ENCODE results near the gene FXYD5. TPM values are rescaled to one million over a fixed set of nuclear protein-coding genes. Genes with fewer than 3 reads are reported as not detected.

The FXYD5 gene
- total and polyA plus RNA-seq, 2 donors (not counting 1 experiment from before 2014, with no cell fraction given): 19.8 to 100 TPM

- Histone ChIP-seq H3K36me3 (ENCODE audit: control insufficient read depth, insufficient read depth, low read length) (no peaks in the 10 kb centered on the region), H3K9ac (ENCODE audit: insufficient read depth, low read length) (no peak overlapping the region), H4K20me1 (ENCODE audit: control insufficient read depth, extremely low read depth, insufficient read depth, low read length) (no peaks in the 10 kb centered on the region), H3K4me1 (ENCODE audit: control insufficient read depth, extremely low read depth, insufficient read depth, low read length) (no peaks in the 10 kb centered on the region), H3K4me3 (replicated peaks in 1 of 4; ENCODE audit: control extremely low read depth in 1 of 4, insufficient read depth in 1 of 4, low read depth in 3 of 4, low read length in 4 of 4) (no peak overlapping the region), H3K4me2 (ENCODE audit: extremely low read depth, insufficient read depth, low read length) (no peak overlapping the region), H3K27me3 (ENCODE audit: control insufficient read depth, insufficient read depth, low read length) (peaks cover 7% of the 10 kb centered on the region), H3K9me3 (ENCODE audit: control insufficient read depth, insufficient read depth, low read depth, low read length) (no peaks in the 10 kb centered on the region), H3K27ac (ENCODE audit: insufficient read depth, low read length) (no peak overlapping the region), H2AFZ (ENCODE audit: low read length) (no peak overlapping the region), H3K79me2 (ENCODE audit: control insufficient read depth, insufficient read depth, low read length) (no peaks in the 10 kb centered on the region)
- TF ChIP-seq, protein P1, sequence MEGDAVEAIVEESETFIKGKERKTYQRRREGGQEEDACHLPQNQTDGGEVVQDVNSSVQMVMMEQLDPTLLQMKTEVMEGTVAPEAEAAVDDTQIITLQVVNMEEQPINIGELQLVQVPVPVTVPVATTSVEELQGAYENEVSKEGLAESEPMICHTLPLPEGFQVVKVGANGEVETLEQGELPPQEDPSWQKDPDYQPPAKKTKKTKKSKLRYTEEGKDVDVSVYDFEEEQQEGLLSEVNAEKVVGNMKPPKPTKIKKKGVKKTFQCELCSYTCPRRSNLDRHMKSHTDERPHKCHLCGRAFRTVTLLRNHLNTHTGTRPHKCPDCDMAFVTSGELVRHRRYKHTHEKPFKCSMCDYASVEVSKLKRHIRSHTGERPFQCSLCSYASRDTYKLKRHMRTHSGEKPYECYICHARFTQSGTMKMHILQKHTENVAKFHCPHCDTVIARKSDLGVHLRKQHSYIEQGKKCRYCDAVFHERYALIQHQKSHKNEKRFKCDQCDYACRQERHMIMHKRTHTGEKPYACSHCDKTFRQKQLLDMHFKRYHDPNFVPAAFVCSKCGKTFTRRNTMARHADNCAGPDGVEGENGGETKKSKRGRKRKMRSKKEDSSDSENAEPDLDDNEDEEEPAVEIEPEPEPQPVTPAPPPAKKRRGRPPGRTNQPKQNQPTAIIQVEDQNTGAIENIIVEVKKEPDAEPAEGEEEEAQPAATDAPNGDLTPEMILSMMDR (conservative IDR thresholded peaks at IDR 0.05 in 1 of 2, IDR thresholded peaks at IDR 0.05 in 1 of 2; ENCODE audit: low read depth in 1 of 2, low read length in 2 of 2): no peak
- no peak for TF ChIP-seq EZH2 (IDR thresholded peaks at IDR 0.05; ENCODE audit: low read length, missing control alignments)
- no peak for DNase-seq (ENCODE audit: low read depth in 2 of 2)
Measured at GRCh38 chr19:35199481-35199880, 44.9 kb downstream of the FXYD5 start.

GRCh38 chr19:35202722-35203688 lies 48.5 kb downstream of the FXYD5 start:
- TF ChIP-seq, protein P1 (conservative IDR thresholded peaks at IDR 0.05 in 1 of 2, IDR thresholded peaks at IDR 0.05 in 1 of 2; ENCODE audit: low read depth in 1 of 2, low read length in 2 of 2): no peak
- no peak for TF ChIP-seq EZH2 (IDR thresholded peaks at IDR 0.05; ENCODE audit: low read length, missing control alignments)
- Histone ChIP-seq H3K4me2 (ENCODE audit: extremely low read depth, insufficient read depth, low read length) (no peak overlapping the region), H3K36me3 (ENCODE audit: control insufficient read depth, insufficient read depth, low read length) (no peaks in the 10 kb centered on the region), H3K9ac (ENCODE audit: insufficient read depth, low read length) (no peak overlapping the region), H2AFZ (ENCODE audit: low read length) (no peak overlapping the region), H3K79me2 (ENCODE audit: control insufficient read depth, insufficient read depth, low read length) (no peaks in the 10 kb centered on the region), H3K27ac (ENCODE audit: insufficient read depth, low read length) (no peak overlapping the region), H3K27me3 (ENCODE audit: control insufficient read depth, insufficient read depth, low read length) (peaks cover 7% of the 10 kb centered on the region), H3K9me3 (ENCODE audit: control insufficient read depth, insufficient read depth, low read depth, low read length) (no peaks in the 10 kb centered on the region), H3K4me1 (ENCODE audit: control insufficient read depth, extremely low read depth, insufficient read depth, low read length) (no peaks in the 10 kb centered on the region), H4K20me1 (ENCODE audit: control insufficient read depth, extremely low read depth, insufficient read depth, low read length) (no peaks in the 10 kb centered on the region), H3K4me3 (replicated peaks in 1 of 4; ENCODE audit: control extremely low read depth in 1 of 4, insufficient read depth in 1 of 4, low read depth in 3 of 4, low read length in 4 of 4) (no peak overlapping the region)
- DNase-seq (ENCODE audit: low read depth in 2 of 2): no peak

DNA sequence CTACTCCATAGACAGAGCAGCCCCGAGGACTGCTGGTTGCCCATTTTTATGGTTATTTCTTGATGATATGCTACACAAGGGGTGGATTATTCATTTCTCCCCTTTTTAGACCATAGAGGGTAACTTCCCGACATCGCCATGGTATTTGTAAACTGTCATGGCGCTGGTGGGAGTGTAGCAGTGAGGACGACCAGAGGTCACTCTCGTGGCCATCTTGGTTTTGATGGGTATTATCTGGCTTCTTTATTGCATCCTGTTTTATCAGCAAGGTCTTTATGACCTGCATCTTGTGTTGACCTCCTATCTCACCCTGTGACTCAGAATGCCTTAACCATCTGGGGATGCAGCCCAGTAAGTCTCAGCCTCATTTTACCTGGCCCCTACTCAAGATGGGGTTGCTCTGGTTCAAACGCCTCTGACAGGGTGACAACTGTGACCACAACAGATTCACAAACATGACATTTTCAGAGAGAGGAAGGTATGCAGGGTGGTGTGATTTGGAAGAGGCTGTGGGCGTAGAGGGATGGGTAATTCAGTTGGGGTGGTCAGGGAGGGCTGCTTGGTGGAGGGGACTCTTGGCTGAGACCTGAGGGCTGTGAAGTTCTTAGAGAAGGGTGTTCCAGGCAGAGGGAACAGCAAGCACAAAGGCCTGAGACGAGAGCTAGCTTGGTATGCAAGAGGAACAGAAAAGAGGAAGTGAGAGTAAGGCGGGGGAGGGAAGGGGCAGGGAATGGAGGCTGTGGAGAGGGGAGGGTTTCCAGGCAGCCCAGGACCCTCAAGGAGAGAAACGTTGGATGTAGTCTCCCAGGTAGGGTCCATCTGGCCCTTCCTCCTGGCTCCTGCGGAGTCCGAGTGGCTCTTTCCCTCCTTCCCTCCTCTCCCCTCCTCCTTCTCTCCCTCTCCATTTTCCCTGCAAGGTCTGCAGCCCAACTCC lies 50.5 kb downstream of the FXYD5 start:
- Histone ChIP-seq H3K27ac (ENCODE audit: insufficient read depth, low read length) (no peak overlapping the region), H2AFZ (ENCODE audit: low read length) (no peak overlapping the region), H3K4me2 (ENCODE audit: extremely low read depth, insufficient read depth, low read length) (no peak overlapping the region), H3K9me3 (ENCODE audit: control insufficient read depth, insufficient read depth, low read depth, low read length) (no peaks in the 10 kb centered on the region), H3K27me3 (ENCODE audit: control insufficient read depth, insufficient read depth, low read length) (peaks cover 3% of the 10 kb centered on the region), H4K20me1 (ENCODE audit: control insufficient read depth, extremely low read depth, insufficient read depth, low read length) (no peaks in the 10 kb centered on the region), H3K9ac (ENCODE audit: insufficient read depth, low read length) (no peak overlapping the region), H3K4me3 (replicated peaks in 1 of 4; ENCODE audit: control extremely low read depth in 1 of 4, insufficient read depth in 1 of 4, low read depth in 3 of 4, low read length in 4 of 4) (no peak overlapping the region), H3K4me1 (ENCODE audit: control insufficient read depth, extremely low read depth, insufficient read depth, low read length) (no peaks in the 10 kb centered on the region), H3K36me3 (ENCODE audit: control insufficient read depth, insufficient read depth, low read length) (no peaks in the 10 kb centered on the region), H3K79me2 (ENCODE audit: control insufficient read depth, insufficient read depth, low read length) (no peaks in the 10 kb centered on the region)
- TF ChIP-seq EZH2 (IDR thresholded peaks at IDR 0.05; ENCODE audit: low read length, missing control alignments): no peak
- TF ChIP-seq, protein P1 (conservative IDR thresholded peaks at IDR 0.05 in 1 of 2, IDR thresholded peaks at IDR 0.05 in 1 of 2; ENCODE audit: low read depth in 1 of 2, low read length in 2 of 2): no peak
- no peak for DNase-seq (ENCODE audit: low read depth in 2 of 2)

All from fibroblast of lung (primary cell).